DOHH2 (cell line): ENCODE measurements around the gene YPEL1.

Experiments used
- H3F3A ChIP-seq: fragments of 200-600 bp; sonication (generic), shearing (Covaris generic); 2 replicates; pipeline ENCODE4 v1.6.0; 2016; ENCODE audit warnings: antibody characterized with exemption, mild to moderate bottlenecking; ENCODE audit not compliant: control insufficient read depth, insufficient read depth
- H3K27ac ChIP-seq: fragments of 200-600 bp; sonication (generic); 2 replicates; pipeline ENCODE4 v1.5.1; 2014; ENCODE audit warnings: low read depth, mild to moderate bottlenecking, low read length, moderate library complexity
- H3K27me3 ChIP-seq: fragments of 200-600 bp; sonication (generic); 2 replicates; pipeline ENCODE4 v1.6.1; 2014; ENCODE audit warnings: mild to moderate bottlenecking, low read length, mixed read lengths; ENCODE audit not compliant: control insufficient read depth
- H3K36me3 ChIP-seq: fragments of 200-600 bp; sonication (generic); 2 replicates; pipeline ENCODE4 v1.6.1; 2014; ENCODE audit warnings: mild to moderate bottlenecking, low read length, moderate library complexity, mixed read lengths; ENCODE audit not compliant: control insufficient read depth
- H3K4me1 ChIP-seq: fragments of 200-600 bp; sonication (generic); 2 replicates; pipeline ENCODE4 v1.6.1; 2014; ENCODE audit warnings: mild to moderate bottlenecking, low read length, mixed read lengths; ENCODE audit not compliant: control insufficient read depth
- H3K4me2 ChIP-seq: fragments of 200-600 bp; sonication (generic); 2 replicates; pipeline ENCODE4 v1.6.0; 2014; ENCODE audit warnings: mild to moderate bottlenecking, low read length, moderate library complexity
- H3K4me3 ChIP-seq: fragments of 200-600 bp; sonication (generic); 2 replicates; pipeline ENCODE4 v1.5.1; 2014; ENCODE audit warnings: mild to moderate bottlenecking, low read length, mixed read lengths
- H3K79me2 ChIP-seq: fragments of 200-600 bp; sonication (generic); 2 replicates; pipeline ENCODE4 v1.6.1; 2014; ENCODE audit warnings: mild to moderate bottlenecking, low read length, mixed read lengths; ENCODE audit not compliant: control insufficient read depth
- H3K9me2 ChIP-seq: fragments of 200-600 bp; sonication (generic); replicated peaks from 2 replicates; pipeline ENCODE4 v1.6.1; 2014; ENCODE audit warnings: mild to moderate bottlenecking, low read length, mixed read lengths; ENCODE audit not compliant: control insufficient read depth
- H3K9me3 ChIP-seq: fragments of 200-600 bp; sonication (generic); 2 replicates; pipeline ENCODE4 v1.6.1; 2014; ENCODE audit warnings: antibody characterized with exemption, low read length, mixed read lengths; ENCODE audit not compliant: control insufficient read depth, insufficient read depth
- H4K20me1 ChIP-seq: fragments of 200-600 bp; sonication (generic); 2 replicates; pipeline ENCODE4 v1.6.0; 2014; ENCODE audit warnings: low read depth, mild to moderate bottlenecking, antibody characterized with exemption, low read length, moderate library complexity; ENCODE audit not compliant: control insufficient read depth, insufficient read depth
- EZH2phosphoT487 ChIP-seq: fragments of 200-600 bp; sonication (generic); IDR thresholded peaks from 2 replicates; pipeline ENCODE4 v1.6.1; 2017; ENCODE audit warnings: borderline replicate concordance, mild to moderate bottlenecking, antibody characterized with exemption, low read length, moderate library complexity, mixed read lengths
- TF ChIP-seq, protein P1 (sequence below): fragments of 200-600 bp; sonication (generic); IDR thresholded peaks from one replicate; pipeline ENCODE4 v1.5.1; 2014; ENCODE audit warnings: antibody characterized with exemption, mild to moderate bottlenecking, low read depth, low read length; ENCODE audit not compliant: poor library complexity, severe bottlenecking

The YPEL1 gene

DNA sequence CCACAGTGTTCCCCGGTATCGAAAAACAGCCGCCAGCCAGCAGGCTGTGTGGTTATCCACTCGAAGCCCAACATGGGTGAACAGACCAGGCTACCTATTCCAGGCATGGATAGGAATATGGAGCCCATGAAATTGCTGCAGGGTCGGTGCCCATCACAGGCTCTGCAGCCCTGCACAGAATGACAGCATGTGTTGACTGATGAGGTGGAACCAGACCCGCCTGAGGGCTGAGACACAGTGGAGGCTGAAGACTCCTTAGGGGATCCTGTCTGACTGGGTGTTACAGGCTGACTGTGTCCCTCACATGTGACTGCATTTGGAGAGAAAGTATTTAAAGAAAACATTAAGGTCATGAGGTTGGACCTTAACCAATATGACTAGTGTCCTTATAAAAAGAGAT, 6.2 kb upstream of the YPEL1 start:
- H3K36me3 ChIP-seq: no peaks in the 10 kb centered on the region
- H3F3A ChIP-seq: peaks cover 6% of the 10 kb centered on the region; the same call in 1 of the 2 replicates
- H3K9me2 ChIP-seq: no peaks in the 10 kb centered on the region
- peaks cover 15% of the 10 kb centered on the region for H3K27me3 ChIP-seq
- H3K4me2 ChIP-seq: no peak overlapping the region
- TF ChIP-seq, protein P1, sequence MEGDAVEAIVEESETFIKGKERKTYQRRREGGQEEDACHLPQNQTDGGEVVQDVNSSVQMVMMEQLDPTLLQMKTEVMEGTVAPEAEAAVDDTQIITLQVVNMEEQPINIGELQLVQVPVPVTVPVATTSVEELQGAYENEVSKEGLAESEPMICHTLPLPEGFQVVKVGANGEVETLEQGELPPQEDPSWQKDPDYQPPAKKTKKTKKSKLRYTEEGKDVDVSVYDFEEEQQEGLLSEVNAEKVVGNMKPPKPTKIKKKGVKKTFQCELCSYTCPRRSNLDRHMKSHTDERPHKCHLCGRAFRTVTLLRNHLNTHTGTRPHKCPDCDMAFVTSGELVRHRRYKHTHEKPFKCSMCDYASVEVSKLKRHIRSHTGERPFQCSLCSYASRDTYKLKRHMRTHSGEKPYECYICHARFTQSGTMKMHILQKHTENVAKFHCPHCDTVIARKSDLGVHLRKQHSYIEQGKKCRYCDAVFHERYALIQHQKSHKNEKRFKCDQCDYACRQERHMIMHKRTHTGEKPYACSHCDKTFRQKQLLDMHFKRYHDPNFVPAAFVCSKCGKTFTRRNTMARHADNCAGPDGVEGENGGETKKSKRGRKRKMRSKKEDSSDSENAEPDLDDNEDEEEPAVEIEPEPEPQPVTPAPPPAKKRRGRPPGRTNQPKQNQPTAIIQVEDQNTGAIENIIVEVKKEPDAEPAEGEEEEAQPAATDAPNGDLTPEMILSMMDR: no peak
- TF ChIP-seq EZH2phosphoT487: no peak
- no peak overlapping the region for H3K27ac ChIP-seq
- no peaks in the 10 kb centered on the region for H3K79me2 ChIP-seq
- no peaks in the 10 kb centered on the region for H3K4me1 ChIP-seq
- H3K4me3 ChIP-seq: no peak overlapping the region
- no peaks in the 10 kb centered on the region for H4K20me1 ChIP-seq
- no peaks in the 10 kb centered on the region for H3K9me3 ChIP-seq

- no peak for TF ChIP-seq EZH2phosphoT487
- TF ChIP-seq, protein P1: no peak
- Histone ChIP-seq H3K4me3 (no peak overlapping the region), H3K36me3 (no peaks in the 10 kb centered on the region), H3F3A (peaks cover 7% of the 10 kb centered on the region; the same call in 1 of the 2 replicates), H3K79me2 (no peaks in the 10 kb centered on the region), H3K27me3 (peaks cover 15% of the 10 kb centered on the region), H3K9me3 (no peaks in the 10 kb centered on the region), H4K20me1 (no peaks in the 10 kb centered on the region), H3K27ac (no peak overlapping the region), H3K4me1 (no peaks in the 10 kb centered on the region), H3K9me2 (no peaks in the 10 kb centered on the region), H3K4me2 (no peak overlapping the region)
Measured at GRCh38 chr22:21741059-21741458, 5.5 kb upstream of the YPEL1 start.

GRCh38 chr22:21739828-21740377, 4.3 kb upstream of the YPEL1 start:
- Histone ChIP-seq H3K9me2 (no peaks in the 10 kb centered on the region), H3K27ac (no peak overlapping the region), H3K36me3 (no peaks in the 10 kb centered on the region), H3K4me1 (no peaks in the 10 kb centered on the region), H3F3A (peaks cover 7% of the 10 kb centered on the region; the same call in 1 of the 2 replicates), H3K79me2 (no peaks in the 10 kb centered on the region), H3K9me3 (no peaks in the 10 kb centered on the region), H3K27me3 (peaks cover 15% of the 10 kb centered on the region), H3K4me3 (no peak overlapping the region), H4K20me1 (no peaks in the 10 kb centered on the region), H3K4me2 (no peak overlapping the region)
- TF ChIP-seq, protein P1: no peak
- no peak for TF ChIP-seq EZH2phosphoT487
